Measurements from ENCODE around the gene GABRA4. TPM values are rescaled to one million over a fixed set of nuclear protein-coding genes. Genes with fewer than 3 reads are reported as not detected.

The GABRA4 gene
- total and polyA plus RNA-seq, 10 of the 15 experiments (the other 5 are each of a cell fraction or from before 2014, with no cell fraction given), result 0.69 to 14.6 (median 1.1) TPM

DNA sequence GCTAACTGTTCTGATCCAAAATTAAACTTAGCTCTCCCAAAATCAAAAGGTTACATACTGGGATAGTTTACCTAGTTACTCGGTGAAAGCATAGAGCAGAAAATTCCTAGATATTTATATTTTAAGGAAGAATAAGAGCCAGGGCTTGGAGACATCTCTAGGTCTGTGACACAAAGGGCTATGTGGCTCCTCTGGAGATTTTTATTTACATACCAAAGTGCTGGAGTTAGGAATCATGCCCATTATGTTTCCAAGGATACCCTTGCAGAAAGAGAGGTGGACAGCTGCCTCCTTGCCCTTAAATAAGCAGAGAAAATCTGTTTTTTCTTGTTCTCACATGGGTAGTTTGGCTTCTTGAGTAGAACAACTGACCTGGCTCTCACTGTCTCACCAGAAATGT is 93.3 kb downstream of the GABRA4 start:
- no peaks in the 10 kb centered on the region for H3K27me3 ChIP-seq (replicated peaks in 1 of 2; ENCODE audit: control insufficient read depth in 2 of 2, insufficient read depth in 2 of 2, low read length in 1 of 2)
- no peak overlapping the region for H3K4me2 ChIP-seq (ENCODE audit: control insufficient read depth, insufficient read depth)
- ChIA-PET RAD21 (ENCODE audit: unreplicated experiment) (no interaction called here), CTCF (interaction anchor here (1.0 to 1.7 kb wide), 4 partner anchors 8 to 223 kb away, joined by 3 to 4 read pairs (median 4); no protein-coding TSS in a partner anchor), POLR2A (no interaction called here), SMC1A (ENCODE audit: uncharacterized antibody, unreplicated experiment) (interaction anchor here (0.5 to 1.3 kb wide), 3 partner anchors 10 to 637 kb away, joined by 3 read pairs; no protein-coding TSS in a partner anchor)
- H3K9me3 ChIP-seq (replicated peaks; ENCODE audit: control insufficient read depth, insufficient read depth, low read length), result no peaks in the 10 kb centered on the region
- WGBS (ENCODE audit: insufficient coverage, insufficient replicate concordance, low lambda C conversion rate, missing lambda C conversion rate), result 0% methylated on average over 1 of the region's 1 CpG
- no peaks in the 10 kb centered on the region for H3K4me1 ChIP-seq (ENCODE audit: control insufficient read depth, insufficient read depth, low read length)
- H3K36me3 ChIP-seq (ENCODE audit: control insufficient read depth in 2 of 2, insufficient read depth in 2 of 2, low read length in 1 of 2), result no peaks in the 10 kb centered on the region
- no peak overlapping the region for H3K9ac ChIP-seq (ENCODE audit: control insufficient read depth, insufficient read depth, low read length)
- H4K20me1 ChIP-seq (ENCODE audit: control insufficient read depth, insufficient read depth), result no peaks in the 10 kb centered on the region
- ATAC-seq, result no peak
- intact Hi-C loops (cut with micrococcal nuclease; ENCODE audit: unreplicated experiment) (no loop called here), in situ Hi-C loops (cut with MboI) (no loop called here)
- no peak overlapping the region for H2AFZ ChIP-seq (ENCODE audit: control insufficient read depth, low read depth, low read length)
- no peaks in the 10 kb centered on the region for H3K79me2 ChIP-seq (ENCODE audit: control insufficient read depth, insufficient read depth, low read length)
- no peak for FAIRE-seq
- TF ChIP-seq MAX (IDR thresholded peaks at IDR 0.05; ENCODE audit: low read depth, low read length), result no peak
- no peak overlapping the region for H3K4me3 ChIP-seq
- BruUV-seq (replicated peaks), result no TSS peak
- no peak overlapping the region for H3K27ac ChIP-seq (ENCODE audit: control insufficient read depth, insufficient read depth)
- DNase-seq (ENCODE audit: low read depth, low spot score), result no peak

- no peaks in the 10 kb centered on the region for H3K4me1 ChIP-seq (ENCODE audit: control insufficient read depth, insufficient read depth, low read length)
- H3K9ac ChIP-seq (ENCODE audit: control insufficient read depth, insufficient read depth, low read length), result no peak overlapping the region
- no peaks in the 10 kb centered on the region for H4K20me1 ChIP-seq (ENCODE audit: control insufficient read depth, insufficient read depth)
- ChIA-PET POLR2A (no interaction called here), SMC1A (ENCODE audit: uncharacterized antibody, unreplicated experiment) (interaction anchor here (1.4 kb wide), 2 partner anchors 8 to 32 kb away, joined by 3 read pairs; no protein-coding TSS in a partner anchor), CTCF (no interaction called here), RAD21 (ENCODE audit: unreplicated experiment) (no interaction called here)
- no peaks in the 10 kb centered on the region for H3K9me3 ChIP-seq (replicated peaks; ENCODE audit: control insufficient read depth, insufficient read depth, low read length)
- BruUV-seq (replicated peaks), result no TSS peak
- H2AFZ ChIP-seq (ENCODE audit: control insufficient read depth, low read depth, low read length), result no peak overlapping the region
- H3K79me2 ChIP-seq (ENCODE audit: control insufficient read depth, insufficient read depth, low read length), result no peaks in the 10 kb centered on the region
- H3K36me3 ChIP-seq (ENCODE audit: control insufficient read depth in 2 of 2, insufficient read depth in 2 of 2, low read length in 1 of 2), result no peaks in the 10 kb centered on the region
- FAIRE-seq (no peak), DNase-seq (ENCODE audit: low read depth, low spot score) (no peak), ATAC-seq (no peak)
- in situ Hi-C loops (cut with MboI), result no loop called here
- H3K4me2 ChIP-seq (ENCODE audit: control insufficient read depth, insufficient read depth), result no peak overlapping the region
- intact Hi-C loops (cut with micrococcal nuclease; ENCODE audit: unreplicated experiment), result no loop called here
- H3K27me3 ChIP-seq (replicated peaks in 1 of 2; ENCODE audit: control insufficient read depth in 2 of 2, insufficient read depth in 2 of 2, low read length in 1 of 2), result no peaks in the 10 kb centered on the region
- H3K27ac ChIP-seq (ENCODE audit: control insufficient read depth, insufficient read depth), result no peak overlapping the region
- 15% methylated on average over 5 of the region's 5 CpGs for WGBS (ENCODE audit: insufficient coverage, insufficient replicate concordance, low lambda C conversion rate, missing lambda C conversion rate)
- H3K4me3 ChIP-seq, result no peak overlapping the region
- TF ChIP-seq, protein P1, sequence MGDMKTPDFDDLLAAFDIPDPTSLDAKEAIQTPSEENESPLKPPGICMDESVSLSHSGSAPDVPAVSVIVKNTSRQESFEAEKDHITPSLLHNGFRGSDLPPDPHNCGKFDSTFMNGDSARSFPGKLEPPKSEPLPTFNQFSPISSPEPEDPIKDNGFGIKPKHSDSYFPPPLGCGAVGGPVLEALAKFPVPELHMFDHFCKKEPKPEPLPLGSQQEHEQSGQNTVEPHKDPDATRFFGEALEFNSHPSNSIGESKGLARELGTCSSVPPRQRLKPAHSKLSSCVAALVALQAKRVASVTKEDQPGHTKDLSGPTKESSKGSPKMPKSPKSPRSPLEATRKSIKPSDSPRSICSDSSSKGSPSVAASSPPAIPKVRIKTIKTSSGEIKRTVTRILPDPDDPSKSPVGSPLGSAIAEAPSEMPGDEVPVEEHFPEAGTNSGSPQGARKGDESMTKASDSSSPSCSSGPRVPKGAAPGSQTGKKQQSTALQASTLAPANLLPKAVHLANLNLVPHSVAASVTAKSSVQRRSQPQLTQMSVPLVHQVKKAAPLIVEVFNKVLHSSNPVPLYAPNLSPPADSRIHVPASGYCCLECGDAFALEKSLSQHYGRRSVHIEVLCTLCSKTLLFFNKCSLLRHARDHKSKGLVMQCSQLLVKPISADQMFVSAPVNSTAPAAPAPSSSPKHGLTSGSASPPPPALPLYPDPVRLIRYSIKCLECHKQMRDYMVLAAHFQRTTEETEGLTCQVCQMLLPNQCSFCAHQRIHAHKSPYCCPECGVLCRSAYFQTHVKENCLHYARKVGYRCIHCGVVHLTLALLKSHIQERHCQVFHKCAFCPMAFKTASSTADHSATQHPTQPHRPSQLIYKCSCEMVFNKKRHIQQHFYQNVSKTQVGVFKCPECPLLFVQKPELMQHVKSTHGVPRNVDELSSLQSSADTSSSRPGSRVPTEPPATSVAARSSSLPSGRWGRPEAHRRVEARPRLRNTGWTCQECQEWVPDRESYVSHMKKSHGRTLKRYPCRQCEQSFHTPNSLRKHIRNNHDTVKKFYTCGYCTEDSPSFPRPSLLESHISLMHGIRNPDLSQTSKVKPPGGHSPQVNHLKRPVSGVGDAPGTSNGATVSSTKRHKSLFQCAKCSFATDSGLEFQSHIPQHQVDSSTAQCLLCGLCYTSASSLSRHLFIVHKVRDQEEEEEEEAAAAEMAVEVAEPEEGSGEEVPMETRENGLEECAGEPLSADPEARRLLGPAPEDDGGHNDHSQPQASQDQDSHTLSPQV (IDR thresholded peaks at IDR 0.05), result no peak
- TF ChIP-seq BCL3 (IDR thresholded peaks at IDR 0.05; ENCODE audit: borderline replicate concordance, insufficient read depth, low read depth, low read length, poor library complexity, severe bottlenecking), result no peak
- TF ChIP-seq IRF3 (IDR thresholded peaks at IDR 0.05), result no peak
- TF ChIP-seq NR2C1 (IDR thresholded peaks at IDR 0.05), result no peak
- no peak for TF ChIP-seq SMAD5 (IDR thresholded peaks at IDR 0.05; ENCODE audit: low read depth)
- no peak for TF ChIP-seq ZBED1 (IDR thresholded peaks at IDR 0.05; ENCODE audit: borderline replicate concordance)
- no peak for TF ChIP-seq RBBP5 (conservative IDR thresholded peaks at IDR 0.05)
- TF ChIP-seq CREB1 (IDR thresholded peaks at IDR 0.05; ENCODE audit: low read depth), result no peak
- TF ChIP-seq SPI1 (IDR thresholded peaks at IDR 0.05; ENCODE audit: borderline replicate concordance, insufficient read depth, low read depth, low read length), result no peak
- no peak for TF ChIP-seq PML (IDR thresholded peaks at IDR 0.05; ENCODE audit: low read length)
- TF ChIP-seq SP1 (IDR thresholded peaks at IDR 0.05; ENCODE audit: low read depth, low read length), result no peak
These were observed 98.6 kb downstream of the GABRA4 start for GRCh38 chr4:46894826-46895225.
